ENCODE results near the gene ACOXL. TPM values are rescaled to one million over a fixed set of nuclear protein-coding genes. Genes with fewer than 3 reads are reported as not detected.

Gene ACOXL
- total and polyA plus RNA-seq, 5 donors from 2014 or later = 0.17 TPM; not detected in 4

DNA sequence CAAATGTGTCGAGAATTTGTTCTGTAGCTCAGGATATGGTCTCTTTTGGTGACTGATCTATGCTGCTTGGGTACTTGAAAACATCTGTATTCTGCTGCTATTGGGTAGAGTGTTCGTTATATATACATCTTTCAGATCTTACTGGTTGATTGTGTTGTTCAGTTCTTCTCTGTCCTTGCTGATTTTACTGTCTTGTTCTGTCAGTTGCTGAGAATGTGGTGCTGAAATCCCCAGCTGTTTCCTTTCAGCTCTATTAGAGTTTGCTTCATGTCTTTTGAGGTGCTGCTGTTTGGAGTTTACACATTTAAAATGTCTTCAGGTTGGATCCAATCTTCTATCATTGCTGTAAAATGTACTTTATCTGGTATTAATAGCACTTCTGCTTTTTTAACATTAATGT lies 401.2 kb downstream of the ACOXL start:
- Histone ChIP-seq H3K36me3 (ENCODE audit: control insufficient read depth, insufficient read depth, low read length) (peaks cover 23% of the 10 kb centered on the region), H3K4me3 (ENCODE audit: low read depth, low read length) (no peak overlapping the region), H3K27ac (ENCODE audit: insufficient read depth, low read length, poor library complexity, severe bottlenecking) (no peak overlapping the region), H3K9me3 (ENCODE audit: control insufficient read depth in 2 of 2, low read length in 2 of 2) (no peaks in the 10 kb centered on the region), H3K4me1 (ENCODE audit: control insufficient read depth, insufficient read depth, low read length, poor library complexity, severe bottlenecking) (no peaks in the 10 kb centered on the region), H3K27me3 (ENCODE audit: control insufficient read depth, insufficient read depth, low read length) (no peaks in the 10 kb centered on the region)
- peaks cover 8% of the 10 kb centered on the region for H3K27me3 Mint-ChIP-seq
- peaks cover 9 to 45% (median 23%) of the 10 kb centered on the region in 4 donors for H3K4me1 Mint-ChIP-seq
- H3K9me3 Mint-ChIP-seq = no peaks in the 10 kb centered on the region
- no peak for ATAC-seq (ENCODE audit: low read depth in 2 of 2)
- H3K4me3 Mint-ChIP-seq = no peak overlapping the region
- DNase-seq = no peak
- no peak overlapping the region for H3K27ac Mint-ChIP-seq
- H3K36me3 Mint-ChIP-seq = peaks cover 55% of the 10 kb centered on the region

DNA sequence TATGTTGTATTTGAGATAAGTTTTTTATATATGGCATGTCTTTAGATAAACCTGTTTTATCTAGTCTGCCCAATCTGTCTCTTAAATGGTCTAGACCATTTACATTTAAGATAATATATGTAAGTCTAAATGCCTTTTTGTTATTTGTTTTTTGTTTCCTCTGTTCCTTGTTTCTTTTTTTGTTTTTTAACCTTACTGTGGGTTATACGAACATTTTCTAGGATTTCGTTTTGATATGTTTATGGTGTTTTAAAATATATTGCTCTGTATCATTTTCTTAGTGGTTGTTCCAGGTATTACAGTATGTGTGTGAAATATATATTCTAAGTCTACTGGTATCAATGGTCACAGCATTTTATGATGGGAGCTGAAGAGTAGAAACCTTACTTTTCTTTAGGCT lies 401.7 kb downstream of the ACOXL start:
- Mint-ChIP-seq H3K27ac (no peak overlapping the region), H3K4me3 (no peak overlapping the region), H3K36me3 (peaks cover 55% of the 10 kb centered on the region), H3K4me1 (peaks cover 10 to 41% (median 23%) of the 10 kb centered on the region in 4 donors), H3K9me3 (no peaks in the 10 kb centered on the region), H3K27me3 (peaks cover 12% of the 10 kb centered on the region)
- no peaks in the 10 kb centered on the region for H3K27me3 ChIP-seq (ENCODE audit: control insufficient read depth, insufficient read depth, low read length)
- peaks cover 24% of the 10 kb centered on the region for H3K36me3 ChIP-seq (ENCODE audit: control insufficient read depth, insufficient read depth, low read length)
- no peaks in the 10 kb centered on the region for H3K4me1 ChIP-seq (ENCODE audit: control insufficient read depth, insufficient read depth, low read length, poor library complexity, severe bottlenecking)
- H3K4me3 ChIP-seq (ENCODE audit: low read depth, low read length) = no peak overlapping the region
- ATAC-seq (ENCODE audit: low read depth in 2 of 2) = no peak
- no peaks in the 10 kb centered on the region for H3K9me3 ChIP-seq (ENCODE audit: control insufficient read depth in 2 of 2, low read length in 2 of 2)
- H3K27ac ChIP-seq (ENCODE audit: insufficient read depth, low read length, poor library complexity, severe bottlenecking) = no peak overlapping the region
- DNase-seq = no peak

DNA sequence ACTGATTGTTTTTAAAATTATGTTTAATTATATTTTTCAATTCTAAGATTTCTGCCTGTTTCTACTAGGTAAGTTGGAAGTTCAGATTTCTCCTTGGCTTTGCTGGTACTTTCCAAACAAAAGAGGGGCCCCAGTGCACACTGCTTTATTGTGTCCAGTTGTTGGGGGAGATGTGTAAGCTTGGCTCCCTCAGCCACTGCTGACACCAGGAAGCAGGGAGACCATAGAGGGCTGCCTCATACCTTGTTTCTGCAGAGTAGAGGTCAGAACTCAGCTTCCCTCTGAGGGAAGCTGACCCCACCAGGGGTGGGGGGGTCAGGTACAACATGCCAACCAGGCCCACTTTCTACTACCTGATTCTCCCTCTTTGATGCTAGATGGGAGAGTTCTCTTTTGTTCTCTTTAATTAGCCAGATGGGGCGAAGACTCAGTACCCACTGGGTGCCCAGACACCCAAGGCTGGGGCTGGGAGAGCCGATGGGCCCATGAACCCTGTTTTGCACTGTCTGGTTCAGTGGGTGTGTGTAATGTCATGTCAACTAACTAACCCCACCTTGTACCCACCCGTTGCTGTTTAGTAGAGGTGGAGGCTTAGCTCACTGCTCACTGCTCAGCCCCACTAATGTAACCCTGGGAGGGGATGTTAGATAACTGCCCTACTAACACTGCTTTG lies 403.0 kb downstream of the ACOXL start:
- Mint-ChIP-seq H3K36me3 (peaks cover 59% of the 10 kb centered on the region), H3K27ac (peak overlapping the region in 1 of 3 donors; percentile 29), H3K27me3 (peaks cover 16% of the 10 kb centered on the region), H3K9me3 (peaks cover 0 to under 1% (median 0%) of the 10 kb centered on the region in 7 donors), H3K4me1 (peaks cover 10 to 40% (median 21%) of the 10 kb centered on the region in 4 donors), H3K4me3 (no peak overlapping the region)
- Histone ChIP-seq H3K27ac (ENCODE audit: insufficient read depth, low read length, poor library complexity, severe bottlenecking) (no peak overlapping the region), H3K4me3 (ENCODE audit: low read depth, low read length) (no peak overlapping the region), H3K9me3 (ENCODE audit: control insufficient read depth in 2 of 2, low read length in 2 of 2) (no peaks in the 10 kb centered on the region), H3K36me3 (ENCODE audit: control insufficient read depth, insufficient read depth, low read length) (peaks cover 28% of the 10 kb centered on the region), H3K27me3 (ENCODE audit: control insufficient read depth, insufficient read depth, low read length) (no peaks in the 10 kb centered on the region), H3K4me1 (ENCODE audit: control insufficient read depth, insufficient read depth, low read length, poor library complexity, severe bottlenecking) (no peaks in the 10 kb centered on the region)
- ATAC-seq (ENCODE audit: low read depth in 2 of 2) (no peak), DNase-seq (no peak)

DNA sequence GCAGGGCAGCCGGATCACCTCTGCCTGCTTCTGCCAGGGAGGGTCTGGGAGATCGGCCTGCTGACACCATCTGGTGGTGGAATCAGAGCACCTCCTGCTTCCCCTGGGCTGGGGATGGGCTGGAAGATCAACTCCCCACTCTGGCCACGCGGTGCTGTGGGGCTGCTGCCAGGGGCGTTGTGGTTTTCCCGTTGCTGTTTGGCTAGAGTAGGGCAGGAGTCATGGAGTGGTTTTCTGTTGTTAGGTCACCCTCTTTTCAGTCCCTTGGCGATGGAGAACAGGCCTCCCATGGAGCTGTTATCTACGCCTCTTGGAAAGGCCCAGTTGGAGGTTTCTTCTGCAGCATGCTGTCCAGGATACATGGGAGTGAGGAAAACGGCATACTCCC lies 403.5 kb downstream of the ACOXL start:
- peaks cover 0 to 3% (median 0%) of the 10 kb centered on the region in 7 donors for H3K9me3 Mint-ChIP-seq
- H3K27me3 Mint-ChIP-seq = peaks cover 17% of the 10 kb centered on the region
- H3K4me3 Mint-ChIP-seq = no peak overlapping the region
- no peaks in the 10 kb centered on the region for H3K4me1 ChIP-seq (ENCODE audit: control insufficient read depth, insufficient read depth, low read length, poor library complexity, severe bottlenecking)
- no peak overlapping the region for H3K4me3 ChIP-seq (ENCODE audit: low read depth, low read length)
- no peaks in the 10 kb centered on the region for H3K9me3 ChIP-seq (ENCODE audit: control insufficient read depth in 2 of 2, low read length in 2 of 2)
- peaks cover 10 to 37% (median 20%) of the 10 kb centered on the region in 4 donors for H3K4me1 Mint-ChIP-seq
- H3K27me3 ChIP-seq (ENCODE audit: control insufficient read depth, insufficient read depth, low read length) = no peaks in the 10 kb centered on the region
- no peak overlapping the region for H3K27ac ChIP-seq (ENCODE audit: insufficient read depth, low read length, poor library complexity, severe bottlenecking)
- H3K36me3 Mint-ChIP-seq = peaks cover 59% of the 10 kb centered on the region
- H3K36me3 ChIP-seq (ENCODE audit: control insufficient read depth, insufficient read depth, low read length) = peaks cover 28% of the 10 kb centered on the region
- DNase-seq (no peak), ATAC-seq (ENCODE audit: low read depth in 2 of 2) (no peak)
- H3K27ac Mint-ChIP-seq = no peak overlapping the region

DNA sequence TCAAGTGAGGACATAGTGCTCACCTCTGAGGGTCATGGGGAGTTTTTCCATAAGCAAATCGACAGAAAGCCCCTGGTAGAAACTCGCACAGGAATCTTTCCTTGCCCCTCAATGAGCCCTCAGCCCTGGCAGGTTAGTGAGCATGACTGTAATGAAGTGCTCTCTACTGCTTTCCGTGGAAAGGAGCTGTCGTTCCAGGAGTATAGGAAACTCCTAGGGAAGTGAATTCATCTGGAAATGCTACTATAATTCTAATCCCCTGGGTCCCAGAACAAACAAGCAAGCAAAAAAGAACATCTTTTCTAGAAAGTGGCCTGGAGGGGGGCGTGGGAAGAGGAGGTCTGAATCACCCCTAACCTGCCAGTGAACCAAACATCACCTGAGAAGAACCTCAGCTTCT lies 406.5 kb downstream of the ACOXL start:
- Histone ChIP-seq H3K9me3 (ENCODE audit: control insufficient read depth in 2 of 2, low read length in 2 of 2) (no peaks in the 10 kb centered on the region), H3K27ac (ENCODE audit: insufficient read depth, low read length, poor library complexity, severe bottlenecking) (no peak overlapping the region), H3K4me1 (ENCODE audit: control insufficient read depth, insufficient read depth, low read length, poor library complexity, severe bottlenecking) (no peaks in the 10 kb centered on the region), H3K27me3 (ENCODE audit: control insufficient read depth, insufficient read depth, low read length) (peaks cover 4% of the 10 kb centered on the region), H3K36me3 (ENCODE audit: control insufficient read depth, insufficient read depth, low read length) (peaks cover 31% of the 10 kb centered on the region), H3K4me3 (ENCODE audit: low read depth, low read length) (no peak overlapping the region)
- H3K36me3 Mint-ChIP-seq = peaks cover 59% of the 10 kb centered on the region
- H3K4me1 Mint-ChIP-seq = peaks cover 4 to 29% (median 18%) of the 10 kb centered on the region in 4 donors
- ATAC-seq (ENCODE audit: low read depth in 2 of 2) = no peak
- H3K27ac Mint-ChIP-seq = no peak overlapping the region
- peaks cover 20% of the 10 kb centered on the region for H3K27me3 Mint-ChIP-seq
- peaks cover 0 to 3% (median 0%) of the 10 kb centered on the region in 7 donors for H3K9me3 Mint-ChIP-seq
- DNase-seq = no peak
- no peak overlapping the region for H3K4me3 Mint-ChIP-seq

DNA sequence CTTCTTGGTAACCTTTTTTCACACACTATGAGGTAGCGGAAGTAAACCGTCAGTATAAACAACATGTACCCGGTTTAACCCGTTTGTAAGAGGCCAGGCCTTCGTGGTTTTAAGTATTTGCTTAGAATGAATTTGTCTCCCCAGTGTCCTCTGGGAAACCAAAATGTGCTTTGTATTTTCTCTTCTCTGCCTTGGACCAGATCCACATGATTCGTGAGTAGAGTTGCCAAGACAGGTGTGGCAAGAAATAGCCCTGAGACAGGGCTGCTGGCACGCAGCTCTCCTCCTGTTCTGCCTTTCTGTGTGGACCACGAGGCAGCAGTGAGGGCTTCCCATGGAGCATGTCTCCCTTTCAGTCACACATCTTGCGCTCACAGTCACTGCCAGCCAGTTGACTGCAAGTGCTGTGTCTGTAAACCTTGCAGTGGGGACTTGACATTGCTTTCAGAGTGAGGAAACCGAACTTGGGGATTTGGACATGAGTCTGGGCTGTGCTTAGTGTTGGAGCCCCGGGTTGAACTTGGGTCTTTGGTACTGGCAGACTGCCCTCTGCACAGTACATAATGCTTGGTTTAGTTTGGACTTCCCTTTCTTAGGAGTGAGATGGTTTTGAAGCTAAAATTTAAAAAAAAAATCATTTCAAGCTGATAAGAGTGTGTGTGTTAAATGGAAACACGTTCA lies 407.4 kb downstream of the ACOXL start:
- no peaks in the 10 kb centered on the region for H3K9me3 ChIP-seq (ENCODE audit: control insufficient read depth in 2 of 2, low read length in 2 of 2)
- Mint-ChIP-seq H3K27me3 (peaks cover 15% of the 10 kb centered on the region), H3K36me3 (peaks cover 62% of the 10 kb centered on the region), H3K4me3 (no peak overlapping the region), H3K27ac (no peak overlapping the region), H3K4me1 (peaks cover 6 to 26% (median 12%) of the 10 kb centered on the region in 4 donors), H3K9me3 (peaks cover 0 to 3% (median 0%) of the 10 kb centered on the region in 7 donors)
- H3K4me3 ChIP-seq (ENCODE audit: low read depth, low read length) = no peak overlapping the region
- DNase-seq (no peak), ATAC-seq (ENCODE audit: low read depth in 2 of 2) (no peak)
- no peaks in the 10 kb centered on the region for H3K4me1 ChIP-seq (ENCODE audit: control insufficient read depth, insufficient read depth, low read length, poor library complexity, severe bottlenecking)
- peaks cover 31% of the 10 kb centered on the region for H3K36me3 ChIP-seq (ENCODE audit: control insufficient read depth, insufficient read depth, low read length)
- no peak overlapping the region for H3K27ac ChIP-seq (ENCODE audit: insufficient read depth, low read length, poor library complexity, severe bottlenecking)
- H3K27me3 ChIP-seq (ENCODE audit: control insufficient read depth, insufficient read depth, low read length) = peaks cover 4% of the 10 kb centered on the region

DNA sequence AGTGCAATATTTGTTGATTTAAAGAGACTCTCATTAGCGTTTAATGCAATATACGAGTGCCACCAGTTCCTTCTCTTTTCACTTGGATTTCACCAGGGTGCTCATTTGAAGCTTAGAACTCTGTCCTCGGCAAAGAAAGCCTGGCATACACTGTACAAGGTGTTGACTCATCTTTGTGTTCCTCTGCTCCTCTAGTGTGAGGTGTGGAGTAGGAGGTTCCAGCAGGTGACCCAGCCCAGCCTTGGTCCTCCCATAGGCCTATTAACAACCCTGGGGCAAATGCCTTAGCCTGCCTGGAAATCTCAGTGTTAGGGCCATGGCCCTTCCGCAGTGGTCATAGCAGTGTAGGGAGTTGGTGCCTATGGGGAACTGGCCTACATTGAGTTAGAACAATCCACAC lies 408.4 kb downstream of the ACOXL start:
- no peak overlapping the region for H3K4me3 ChIP-seq (ENCODE audit: low read depth, low read length)
- H3K9me3 ChIP-seq (ENCODE audit: control insufficient read depth in 2 of 2, low read length in 2 of 2) = no peaks in the 10 kb centered on the region
- DNase-seq (no peak), ATAC-seq (ENCODE audit: low read depth in 2 of 2) (no peak)
- H3K27ac ChIP-seq (ENCODE audit: insufficient read depth, low read length, poor library complexity, severe bottlenecking) = no peak overlapping the region
- Mint-ChIP-seq H3K27ac (no peak overlapping the region), H3K4me3 (no peak overlapping the region), H3K27me3 (peaks cover 13% of the 10 kb centered on the region), H3K9me3 (peaks cover 0 to 3% (median 0%) of the 10 kb centered on the region in 7 donors), H3K36me3 (peaks cover 61% of the 10 kb centered on the region), H3K4me1 (peaks cover 9 to 27% (median 12%) of the 10 kb centered on the region in 4 donors)
- peaks cover 33% of the 10 kb centered on the region for H3K36me3 ChIP-seq (ENCODE audit: control insufficient read depth, insufficient read depth, low read length)
- H3K27me3 ChIP-seq (ENCODE audit: control insufficient read depth, insufficient read depth, low read length) = peaks cover 4% of the 10 kb centered on the region
- no peaks in the 10 kb centered on the region for H3K4me1 ChIP-seq (ENCODE audit: control insufficient read depth, insufficient read depth, low read length, poor library complexity, severe bottlenecking)
